NCI-H748 (cell line): ENCODE results near the gene FBXO3.
"Not testable (repeated sequence)": the region's sequence is repeated elsewhere in the genome, so short reads cannot be mapped to it uniquely, and the experiment has no call there.

ENCODE experiments used
- DNase-seq: peaks from one replicate; lab custom pipeline; 2025; ENCODE audit not compliant: unreplicated experiment; lab: John Stamatoyannopoulos, UW

The FBXO3 gene

DNA sequence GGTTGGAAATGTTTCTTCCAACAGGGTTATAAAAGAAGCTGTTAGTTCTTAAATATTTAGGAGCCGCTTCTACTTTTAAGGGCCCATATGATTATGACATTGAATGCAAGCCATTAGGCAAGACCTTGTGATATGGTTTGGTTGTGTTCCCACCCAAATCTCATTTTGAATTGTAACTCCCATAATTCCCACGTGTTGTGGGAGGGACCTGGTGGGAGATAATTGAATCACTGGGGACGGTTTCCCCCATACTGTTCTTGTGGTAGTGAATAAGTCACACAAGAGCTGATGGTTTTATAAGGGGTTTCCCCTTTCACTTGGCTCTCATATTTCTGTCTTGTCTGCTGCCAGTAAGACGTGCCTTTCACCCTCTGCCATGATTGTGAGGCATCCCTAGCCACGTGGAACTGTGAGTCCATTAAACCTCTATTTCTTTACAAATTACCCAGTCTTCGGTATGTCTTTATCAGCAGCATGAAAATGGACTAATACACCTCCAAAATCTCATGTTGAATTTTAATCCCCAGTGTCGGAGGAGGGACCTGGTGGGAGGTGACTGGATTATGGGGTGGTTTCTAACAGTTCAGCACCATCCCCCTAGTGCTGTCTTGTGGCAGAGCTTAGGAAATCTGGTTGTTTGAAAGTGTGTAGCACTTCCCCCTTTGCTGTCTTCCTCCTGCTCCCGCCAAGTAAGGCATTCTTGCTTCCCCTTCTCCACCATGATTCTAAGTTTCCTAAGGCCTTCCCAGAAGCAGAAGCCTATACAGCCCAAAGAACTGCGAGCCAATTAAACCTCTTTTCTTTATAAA lies 42.4 kb downstream of the FBXO3 start:
- no peak for DNase-seq

DNA sequence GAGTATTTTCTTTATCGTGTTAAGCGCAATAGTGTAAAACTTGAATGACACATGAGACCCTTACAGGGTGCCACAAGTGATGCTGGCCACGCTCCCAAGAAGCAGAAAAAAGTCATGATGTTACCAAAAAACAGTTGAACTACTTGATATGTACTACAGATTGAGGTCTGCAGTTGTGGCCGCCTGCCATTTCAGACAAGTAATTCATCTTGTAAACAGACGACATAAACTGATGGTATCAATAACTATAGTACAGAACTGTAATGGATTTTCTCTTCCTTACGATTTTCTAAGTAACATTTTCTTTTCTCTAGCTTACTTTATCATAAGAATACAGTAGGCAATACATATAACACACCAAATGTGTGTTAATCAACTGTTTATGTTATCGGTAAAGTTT lies 43.6 kb downstream of the FBXO3 start:
- no peak for DNase-seq

DNA sequence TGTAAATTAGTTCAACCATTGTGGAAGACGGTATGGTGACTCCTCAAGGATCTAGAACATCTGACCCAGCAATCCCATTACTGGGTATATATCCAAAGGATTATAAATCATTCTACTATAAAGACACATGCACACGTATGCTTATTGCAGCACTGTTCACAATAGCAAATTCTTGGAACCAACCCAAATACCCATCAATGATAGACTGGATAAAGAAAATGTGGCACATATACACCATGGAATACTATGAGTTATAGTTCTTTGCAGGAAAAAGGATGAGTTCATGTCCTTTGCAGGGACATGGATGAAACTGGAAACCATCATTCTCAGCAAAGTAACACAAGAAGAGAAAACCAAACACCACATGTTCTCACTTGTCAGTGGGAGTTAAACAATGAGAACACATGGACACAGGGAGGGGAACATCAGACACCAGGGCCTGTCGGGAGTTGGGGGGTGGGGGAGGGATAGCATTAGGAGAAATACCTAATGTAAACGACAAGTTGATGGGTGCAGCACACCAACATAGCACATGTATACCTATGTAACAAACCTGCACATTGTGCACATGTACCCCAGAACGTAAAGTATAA lies 45.2 kb downstream of the FBXO3 start:
- not testable (repeated sequence) for DNase-seq

DNA sequence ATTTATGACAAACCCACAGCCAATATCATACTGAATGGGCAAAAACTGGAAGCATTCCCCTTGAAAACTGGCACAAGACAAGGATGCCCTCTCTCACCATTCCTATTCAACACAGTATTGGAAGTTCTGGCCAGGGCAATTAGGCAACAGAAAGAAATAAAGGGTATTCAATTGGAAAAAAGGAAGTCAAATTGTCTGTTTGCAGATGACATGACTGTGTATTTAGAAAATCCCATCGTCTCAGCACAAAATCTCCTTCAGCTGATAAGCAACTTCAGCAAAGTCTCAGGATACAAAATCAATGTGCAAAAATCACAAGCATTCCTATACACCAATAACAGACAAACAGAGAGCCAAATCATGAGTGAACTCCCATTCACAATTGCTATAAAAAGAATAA lies 46.8 kb downstream of the FBXO3 start:
- not testable (repeated sequence) for DNase-seq

DNA sequence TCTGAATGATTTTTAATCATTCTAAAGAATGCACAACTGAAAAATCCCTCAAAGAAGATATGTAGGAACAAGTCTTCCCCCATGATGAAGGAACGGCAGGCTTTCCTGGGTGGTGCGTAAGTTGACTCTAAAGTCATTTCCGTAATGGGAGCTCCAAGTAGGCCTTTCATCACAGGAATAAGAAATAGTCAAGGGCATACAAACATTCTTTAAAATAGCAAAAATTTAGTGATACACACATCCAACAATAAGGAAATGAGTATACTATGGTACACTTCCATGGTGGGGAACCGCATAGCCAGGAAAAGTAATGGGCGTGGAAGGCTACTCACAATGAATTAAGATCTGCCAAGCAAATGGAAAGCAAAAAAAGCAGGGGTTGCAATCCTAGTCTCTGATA lies 48.8 kb downstream of the FBXO3 start:
- no peak for DNase-seq

DNA sequence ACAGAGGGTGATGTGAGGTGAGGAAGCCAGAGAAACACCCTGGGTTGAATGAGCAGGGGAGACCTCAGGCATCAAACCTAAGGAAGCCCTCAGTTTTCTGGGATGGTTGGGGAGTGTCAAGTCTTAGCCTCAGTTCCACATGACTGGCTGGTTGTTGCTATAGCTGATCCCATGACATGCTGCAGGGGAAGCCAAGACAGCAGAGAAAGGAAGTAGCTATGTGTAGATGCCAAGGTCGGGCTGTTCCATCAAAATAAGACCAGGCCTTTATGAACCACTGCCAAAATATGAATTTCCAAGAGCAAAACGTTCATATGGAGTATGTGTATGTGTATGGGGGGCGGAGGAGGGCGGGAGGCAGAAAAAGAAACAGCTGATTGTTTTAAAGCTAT lies 49.7 kb downstream of the FBXO3 start:
- DNase-seq, result no peak

DNA sequence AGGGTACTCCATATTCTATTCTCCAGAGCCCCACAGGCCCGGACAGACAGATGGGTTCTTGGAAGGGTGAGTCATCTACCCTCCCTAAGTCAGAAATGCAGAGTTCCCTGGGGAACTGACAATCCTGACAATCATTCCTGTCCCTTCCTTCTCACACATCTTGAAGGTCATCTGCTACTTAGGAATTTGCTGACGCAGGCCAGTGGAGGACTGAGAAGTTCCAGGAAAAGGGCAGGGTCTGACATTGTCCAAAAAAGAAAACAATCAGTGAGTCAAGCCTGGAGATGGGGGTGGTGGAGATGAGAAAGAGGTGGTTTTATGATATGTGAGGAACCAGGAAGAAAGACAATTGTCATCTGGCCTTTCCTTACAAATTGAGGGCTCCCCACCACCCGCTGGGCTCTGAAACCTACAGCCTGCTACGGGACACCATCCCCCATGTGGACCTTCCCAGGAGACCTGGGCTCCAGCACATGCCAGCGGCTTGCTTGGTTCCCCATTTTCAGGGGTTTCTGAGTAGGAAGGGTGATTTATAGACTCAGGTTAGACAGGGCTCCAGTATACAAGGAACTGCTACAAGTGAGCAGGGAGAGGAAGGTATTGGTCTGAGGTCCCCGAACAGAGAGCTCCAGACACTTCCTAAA lies 51.0 kb downstream of the FBXO3 start:
- DNase-seq, result no peak

DNA sequence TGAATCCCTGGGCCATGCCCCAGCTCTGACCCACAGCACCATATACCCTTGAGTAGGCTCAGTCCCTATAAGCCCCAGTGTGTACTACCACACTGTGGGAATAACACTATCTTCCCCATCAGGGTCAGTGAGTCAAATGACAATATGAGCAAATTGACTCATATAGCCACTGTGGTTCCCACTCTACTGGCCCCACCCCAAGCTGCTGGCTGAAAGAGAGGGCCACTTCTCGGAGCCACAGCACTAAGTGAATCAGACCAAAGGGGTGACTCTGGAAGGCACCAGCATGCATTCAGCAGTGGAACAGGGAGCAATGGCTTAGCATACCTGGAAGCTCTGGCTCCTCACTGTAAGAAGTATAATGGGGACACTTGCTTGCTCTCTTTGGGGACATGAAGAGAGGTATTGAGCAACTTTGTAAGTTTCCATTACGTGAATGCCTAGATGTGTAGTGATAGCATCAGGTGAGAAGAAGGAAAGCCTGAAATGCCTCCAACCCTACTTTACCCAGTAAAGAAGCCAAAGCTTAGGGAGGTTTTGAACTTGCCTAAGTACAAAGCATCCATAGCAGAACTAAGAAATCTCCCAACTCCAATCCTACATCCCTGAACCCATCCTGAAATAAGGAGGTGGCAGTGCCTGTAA lies 51.6 kb downstream of the FBXO3 start:
- DNase-seq, result no peak

DNA sequence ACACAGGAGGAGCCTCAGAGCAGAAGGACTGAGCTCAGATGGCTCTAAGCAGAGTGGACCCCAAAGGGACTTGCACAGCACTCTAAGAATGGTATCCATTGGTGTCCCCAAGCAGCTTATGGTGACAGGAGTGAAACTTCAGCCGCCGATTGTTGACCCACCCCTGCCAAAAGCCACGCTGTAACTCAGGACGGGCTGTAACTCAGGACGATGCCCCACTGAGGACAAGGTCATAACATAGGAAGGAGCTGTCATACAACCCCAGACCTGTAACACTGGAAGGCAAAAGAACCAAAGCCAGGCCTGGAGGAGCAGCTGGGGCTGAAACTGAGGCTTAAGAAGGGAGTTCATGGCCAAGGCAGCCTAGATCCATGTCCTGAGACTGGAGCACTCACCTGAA lies 52.3 kb downstream of the FBXO3 start:
- DNase-seq, result no peak

DNA sequence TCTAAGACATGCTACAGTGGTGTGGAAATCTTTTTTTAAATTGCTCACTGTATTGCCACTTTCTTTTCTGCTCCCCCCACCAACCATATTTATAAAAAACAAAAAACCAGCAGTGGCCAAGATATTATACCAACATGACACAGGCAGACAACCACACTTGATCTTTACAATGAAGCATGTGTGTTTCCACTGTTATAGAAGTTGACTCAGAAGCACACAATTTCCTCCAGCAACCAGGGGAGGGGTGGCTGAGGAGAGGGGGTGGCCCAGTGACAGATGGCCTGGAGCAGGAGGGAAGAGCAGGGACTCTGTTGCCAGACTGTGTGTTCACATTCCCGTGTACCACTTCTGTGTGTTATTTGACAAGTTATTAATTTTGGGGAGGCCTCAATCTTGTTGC lies 52.9 kb downstream of the FBXO3 start:
- no peak for DNase-seq

DNA sequence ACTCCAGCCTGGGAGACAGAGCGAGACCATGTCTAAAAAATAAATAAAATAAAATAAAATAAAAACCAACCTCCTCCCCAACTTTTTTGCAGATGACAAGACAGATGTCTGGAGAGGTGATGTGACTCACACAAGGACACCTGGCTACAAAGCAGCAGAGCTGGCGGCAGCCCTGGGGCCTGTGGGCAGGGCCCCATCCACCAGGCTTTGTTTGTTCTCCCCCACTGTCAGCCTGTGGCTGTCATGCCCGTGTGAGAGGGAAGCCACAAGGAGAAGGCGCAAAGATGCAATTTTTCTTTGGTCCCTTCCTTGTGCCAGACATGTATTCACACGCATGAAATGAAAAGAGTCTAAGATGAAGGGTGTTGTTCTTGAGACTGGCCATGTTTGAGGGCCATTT lies 54.7 kb downstream of the FBXO3 start:
- DNase-seq, result no peak

DNA sequence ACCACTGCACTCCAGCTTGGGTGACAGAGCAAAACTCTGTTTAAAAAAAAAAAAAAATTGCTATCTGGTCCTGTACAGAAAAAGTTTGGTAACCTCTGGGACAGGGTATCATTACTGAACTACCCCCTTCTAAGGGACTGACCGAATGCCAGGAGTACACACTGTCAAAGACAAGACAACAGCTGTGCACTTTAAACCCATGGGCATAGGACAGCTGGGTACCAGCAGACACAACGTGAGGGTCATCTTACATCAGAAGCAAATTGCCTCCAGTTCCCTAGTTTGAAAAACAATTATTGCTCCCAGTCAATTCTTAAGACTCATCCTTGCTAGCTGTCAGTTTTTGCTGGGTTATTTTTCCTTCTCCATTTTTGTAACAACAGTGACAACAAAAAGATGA lies 55.9 kb downstream of the FBXO3 start:
- DNase-seq, result no peak

DNA sequence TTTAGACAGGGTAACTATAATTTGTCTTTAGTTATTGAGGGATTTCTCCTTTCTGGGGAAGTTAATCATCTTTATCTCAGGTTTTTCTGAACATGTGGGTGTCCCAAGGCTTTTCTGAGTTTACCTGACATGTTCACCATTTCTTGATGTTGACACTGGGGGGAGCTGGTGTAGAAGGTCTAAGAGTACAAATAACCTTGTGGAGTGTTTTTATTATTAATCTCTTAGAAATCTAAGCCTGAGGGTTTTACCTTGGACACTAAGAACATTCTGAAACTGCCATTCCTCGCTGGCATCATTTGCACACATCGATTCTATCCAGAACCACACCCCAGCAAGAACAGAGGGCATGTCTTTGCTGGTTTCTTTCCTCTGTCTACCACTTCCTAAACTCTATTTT lies 58.1 kb downstream of the FBXO3 start:
- peak; percentile 25 for DNase-seq

DNA sequence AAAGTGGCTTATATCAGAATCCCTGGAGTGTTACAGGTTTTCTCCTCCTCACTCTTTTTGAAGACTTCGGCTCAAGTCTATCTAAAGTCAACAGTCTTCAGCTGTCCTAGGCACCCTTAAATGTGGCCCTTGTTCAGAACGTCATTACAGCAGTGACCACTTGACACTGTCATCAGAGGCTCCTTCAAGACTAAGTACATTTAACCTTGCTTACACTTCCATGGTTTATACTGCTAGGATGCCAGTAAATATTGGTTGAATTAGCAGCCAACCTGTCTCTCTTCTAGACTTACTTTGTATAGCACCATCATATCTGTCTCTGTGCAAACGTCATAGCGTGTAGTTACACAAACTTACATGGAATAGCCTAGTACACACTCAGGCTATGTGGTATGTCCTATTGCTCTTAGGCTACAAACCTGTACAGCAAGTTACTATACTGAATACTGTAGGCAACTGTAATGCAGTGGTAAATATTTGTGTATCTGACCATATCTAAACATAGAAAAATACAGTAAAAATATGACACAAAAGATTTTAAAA lies 60.4 kb downstream of the FBXO3 start:
- DNase-seq, result no peak

DNA sequence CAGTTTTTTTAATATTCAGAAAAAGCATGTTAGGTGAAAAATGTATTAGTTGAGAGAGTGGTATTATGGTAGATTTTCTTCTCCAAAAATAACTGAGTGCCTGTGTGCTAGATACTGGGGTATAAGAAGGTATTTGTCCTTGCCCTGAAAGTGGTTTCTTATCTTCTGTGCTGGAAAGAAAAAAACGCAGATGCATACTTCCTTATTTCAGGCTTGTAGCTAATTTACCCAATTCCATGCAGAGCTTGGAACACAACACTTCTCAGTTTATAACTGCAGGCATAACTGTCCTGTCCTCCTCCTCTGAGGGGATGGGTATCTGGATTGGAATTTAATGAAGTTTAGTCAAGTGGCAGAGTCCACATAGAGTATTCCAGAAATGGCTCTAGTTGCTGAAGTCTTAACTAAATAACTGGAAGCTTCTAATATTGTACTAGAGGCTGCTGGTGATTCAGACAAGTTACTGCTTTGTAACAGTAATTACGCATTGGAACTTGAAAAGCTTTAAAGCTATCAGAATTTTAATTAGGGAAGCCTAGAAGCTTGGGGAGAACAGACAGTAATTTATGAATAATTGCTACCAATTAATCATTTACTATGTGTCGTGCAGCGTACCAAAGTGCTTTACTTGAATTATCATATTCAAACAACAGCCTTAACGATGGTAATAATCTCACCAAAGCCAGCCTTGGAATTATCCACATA lies 61.0 kb downstream of the FBXO3 start:
- DNase-seq, result no peak

DNA sequence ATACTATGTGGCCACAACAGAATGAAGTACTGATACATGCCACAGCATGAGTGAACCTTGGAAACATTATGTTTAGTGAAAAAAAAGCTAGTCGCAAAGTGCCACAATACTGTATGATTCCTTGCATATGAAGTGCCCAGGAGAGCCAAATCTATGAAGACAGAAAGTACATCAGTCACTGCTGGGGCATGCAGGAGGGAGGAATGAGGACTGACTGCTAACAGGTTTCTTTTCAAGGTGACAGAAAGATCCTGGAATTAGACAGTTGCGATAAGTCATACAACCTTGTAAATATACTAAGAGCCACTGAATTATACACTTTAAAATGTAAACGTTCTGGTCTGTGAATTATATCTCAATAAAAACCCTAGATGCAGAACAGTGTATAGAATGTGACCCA lies 61.9 kb downstream of the FBXO3 start:
- DNase-seq, result no peak

DNA sequence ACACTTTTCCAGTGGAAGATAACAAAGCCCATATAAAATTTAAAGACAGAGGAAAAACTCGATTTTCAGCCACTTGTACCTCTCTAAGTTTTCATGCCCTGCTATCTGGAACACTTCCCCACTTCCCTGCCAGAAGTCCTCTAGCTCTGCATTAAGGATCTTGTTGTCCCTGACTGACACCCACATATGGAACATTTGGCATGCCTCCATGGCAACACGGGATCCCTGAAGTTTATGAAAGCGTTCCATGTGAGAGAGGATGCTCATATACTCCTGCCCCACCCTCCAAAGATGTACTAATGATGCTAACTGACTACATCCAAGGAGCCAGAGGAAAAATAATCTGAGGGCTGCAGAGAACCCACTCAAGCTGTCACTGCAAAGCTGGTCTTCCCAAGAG lies 64.9 kb downstream of the FBXO3 start:
- no peak for DNase-seq

DNA sequence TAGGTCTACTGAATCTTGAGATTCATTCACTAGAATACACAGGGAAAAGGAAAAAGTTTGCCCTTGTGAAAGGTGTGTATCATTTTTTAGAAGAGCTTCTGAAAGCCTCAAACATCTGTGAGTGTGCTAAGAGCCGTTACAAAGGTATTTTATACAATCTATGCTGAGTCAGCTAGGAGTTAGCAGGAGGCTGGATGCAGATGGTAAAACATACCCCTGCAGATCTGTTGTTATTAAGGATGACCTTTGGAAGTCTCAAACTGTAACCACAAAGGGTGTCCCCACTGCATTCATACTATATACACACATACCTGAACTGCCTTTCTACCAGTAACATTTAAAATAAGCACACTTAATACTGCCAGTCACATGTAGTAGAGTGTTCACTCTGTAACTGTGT lies 65.3 kb downstream of the FBXO3 start:
- no peak for DNase-seq

DNA sequence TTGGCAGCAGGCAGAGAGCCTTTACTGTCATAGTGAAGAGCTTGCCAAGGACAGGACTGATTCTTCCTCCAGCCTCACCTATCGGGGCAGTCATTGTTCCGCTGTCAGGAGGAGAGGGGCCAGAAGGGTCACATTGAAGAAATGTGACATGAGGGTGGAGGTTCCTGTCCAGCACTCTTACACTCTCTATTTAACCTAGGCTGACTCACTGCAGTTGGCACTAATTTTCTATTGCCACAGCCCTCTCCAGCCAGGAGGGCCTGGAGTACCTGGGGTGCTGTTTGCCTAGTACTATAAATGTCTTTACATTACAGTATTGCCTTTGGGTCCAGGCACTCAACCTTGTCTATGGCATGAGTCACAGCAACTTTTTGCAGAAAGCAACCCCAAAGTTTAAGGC lies 66.5 kb downstream of the FBXO3 start:
- not testable (repeated sequence) for DNase-seq

DNA sequence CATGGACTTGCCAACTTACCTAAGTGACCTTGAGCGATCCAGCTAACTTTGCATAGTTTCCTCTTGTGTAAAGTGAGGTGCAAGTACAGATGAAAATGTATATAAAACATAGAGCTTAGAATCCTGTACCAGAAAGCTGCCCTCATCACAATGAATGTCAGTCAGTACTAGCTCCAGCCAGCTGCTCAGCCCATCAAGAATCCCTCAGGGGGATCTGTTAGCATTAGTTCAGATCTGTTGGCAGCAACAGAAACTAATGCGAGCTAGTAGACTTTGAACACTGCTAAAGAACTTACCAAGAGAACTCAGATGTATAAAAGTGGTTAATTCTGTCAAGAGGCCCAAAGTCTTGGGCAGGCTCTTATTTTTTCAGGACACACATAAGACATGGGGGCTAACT lies 67.4 kb downstream of the FBXO3 start:
- DNase-seq, result no peak

DNA sequence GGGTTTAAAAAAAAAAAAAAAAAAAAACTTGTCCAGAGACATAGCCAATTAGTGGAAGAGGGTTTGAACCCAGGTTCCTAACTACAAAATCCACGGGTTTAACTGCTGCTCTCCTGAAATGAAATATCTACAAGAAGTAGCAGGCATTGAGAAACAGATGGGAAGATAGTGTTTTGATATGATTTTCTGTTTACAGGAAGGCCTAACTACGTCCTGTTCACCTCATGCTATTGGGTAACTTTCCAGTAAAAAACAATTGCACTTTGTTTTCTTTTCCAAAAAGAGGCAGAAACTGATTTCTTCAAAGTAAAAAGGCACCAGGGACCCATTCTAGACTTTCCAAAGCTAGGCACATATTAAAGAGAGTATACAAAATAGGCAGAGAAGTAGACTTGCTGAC lies 67.8 kb downstream of the FBXO3 start:
- DNase-seq, result no peak
